AG04450 (cell line): Measurements from ENCODE around the gene MAP1A. TPM values are rescaled to one million over a fixed set of nuclear protein-coding genes. Genes with fewer than 3 reads are reported as not detected.

Experiments used
- CTCF ChIA-PET: fragments of 300-600, 350-600 bp; formaldehyde crosslinking; extraction: SDS; loops from one replicate; lab custom pipeline; 2022; ENCODE audit warnings: antibody characterized with exemption, inconsistent platforms; lab: Charles Lee
- POLR2A ChIA-PET: fragments of 350-600 bp; formaldehyde crosslinking; extraction: SDS; loops from one replicate; lab custom pipeline; 2021; ENCODE audit warnings: antibody characterized with exemption, inconsistent platforms; lab: Yijun Ruan, JAX
- DNase-seq: peaks from one replicate; pipeline ENCODE4 v3.0.0-alpha.2; 2011; ENCODE audit warnings: low read depth, low spot score
- H3K27ac ChIP-seq: one replicate; pipeline ENCODE4 v1.5.1; 2012; ENCODE audit warnings: low read depth, low read length, control low read depth
- H3K27me3 ChIP-seq: one replicate; pipeline ENCODE4 v1.6.0; 2012; ENCODE audit warnings: low read length; ENCODE audit not compliant: control insufficient read depth, insufficient read depth
- H3K4me3 ChIP-seq: 2 replicates; pipeline ENCODE4 v1.5.1; 2011; ENCODE audit warnings: mild to moderate bottlenecking, low read depth, low read length, control low read depth
- H3K9me3 ChIP-seq: 2 replicates; pipeline ENCODE4 v1.5.1; 2012; ENCODE audit warnings: low read length; ENCODE audit not compliant: control insufficient read depth, insufficient read depth
- CTCF ChIP-seq: IDR thresholded peaks from 2 replicates; pipeline ENCODE4 v1.5.1; 2011; ENCODE audit warnings: low read depth, low read length, control low read depth, inconsistent platforms
- polyA plus RNA-seq: library from polyadenylated mRNA; depleted of rRNA; stranded (reverse); fragments of >200 nt; gene quantifications from 2 replicates; pipeline ENCODE4 v1.2.3, GENCODE V29; 2011

The MAP1A gene
- polyA plus RNA-seq, 1 experiment = 48.5 TPM

GRCh38 chr15:43527802-43528541 lies 10.6 kb downstream of the MAP1A start:
- no peak for DNase-seq
- no peak overlapping the region for H3K27ac ChIP-seq
- TF ChIP-seq CTCF = no peak
- H3K27me3 ChIP-seq = no peaks in the 10 kb centered on the region
- ChIA-PET CTCF (no interaction called here), POLR2A (no interaction called here)
- no peak overlapping the region for H3K4me3 ChIP-seq
- no peaks in the 10 kb centered on the region for H3K9me3 ChIP-seq

GRCh38 chr15:43528542-43529007 lies 11.2 kb downstream of the MAP1A start:
- Histone ChIP-seq H3K4me3 (no peak overlapping the region), H3K9me3 (no peaks in the 10 kb centered on the region), H3K27ac (no peak overlapping the region), H3K27me3 (no peaks in the 10 kb centered on the region)
- TF ChIP-seq CTCF = no peak
- no peak for DNase-seq
- ChIA-PET CTCF (no interaction called here), POLR2A (no interaction called here)

- POLR2A ChIA-PET = interaction anchor here (1.3 kb wide), 1 partner anchor 11 kb away, joined by 5 read pairs; no protein-coding TSS in a partner anchor
- no peaks in the 10 kb centered on the region for H3K9me3 ChIP-seq
- TF ChIP-seq CTCF = no peak
- CTCF ChIA-PET = no interaction called here
- no peak overlapping the region for H3K27ac ChIP-seq
- no peak for DNase-seq
- no peaks in the 10 kb centered on the region for H3K27me3 ChIP-seq
- H3K4me3 ChIP-seq = no peak overlapping the region
These were observed 11.7 kb downstream of the MAP1A start for GRCh38 chr15:43529141-43529540.

- ChIA-PET CTCF (no interaction called here), POLR2A (interaction anchor here (1.3 to 1.7 kb wide), 2 partner anchors 11 to 19 kb away, joined by 5 to 6 read pairs; no protein-coding TSS in a partner anchor)
- Histone ChIP-seq H3K27ac (no peak overlapping the region), H3K4me3 (no peak overlapping the region), H3K27me3 (no peaks in the 10 kb centered on the region), H3K9me3 (no peaks in the 10 kb centered on the region)
- TF ChIP-seq CTCF = no peak
- no peak for DNase-seq
These were observed 12.4 kb downstream of the MAP1A start for GRCh38 chr15:43529587-43530345.
